ENCODE data around the gene FSHB. TPM values are rescaled to one million over a fixed set of nuclear protein-coding genes. Genes with fewer than 3 reads are reported as not detected.

The FSHB gene
- total RNA-seq, 1 experiment from 2014 or later, result not detected

Other genes starting within 250 kb of the FSHB start
- gene KCNA4, start 214.0 kb upstream of the FSHB start, total RNA-seq (2014; rRNA removed; shearing (Covaris generic)), result not detected in 2 replicates
- 28.1 and 30.8 TPM in 2 replicates for gene ARL14EP, start 92.1 kb downstream of the FSHB start, total RNA-seq (2014; rRNA removed; shearing (Covaris generic))